KMS-11 (cell line): ENCODE results near the gene FOXO6.
"Not testable (repeated sequence)": the region's sequence is repeated elsewhere in the genome, so short reads cannot be mapped to it uniquely, and the experiment has no call there.

Experiments used
- H2AFZ ChIP-seq: fragments of 200-600 bp; sonication (generic); 2 replicates; pipeline ENCODE4 v1.6.1; 2016; ENCODE audit warnings: antibody characterized with exemption, mixed run types, low read depth
- H3K27ac ChIP-seq: fragments of 200-600 bp; sonication (generic); 2 replicates; pipeline ENCODE4 v1.6.1; 2016; ENCODE audit warnings: mild to moderate bottlenecking, mixed run types
- H3K27me3 ChIP-seq: fragments of 200-600 bp; sonication (generic); 2 replicates; pipeline ENCODE4 v1.6.1; 2017; ENCODE audit warnings: mild to moderate bottlenecking, low read depth, mixed run types, moderate library complexity; ENCODE audit not compliant: insufficient read depth
- H3K36me3 ChIP-seq: fragments of 200-600 bp; sonication (generic); 2 replicates; pipeline ENCODE4 v1.6.1; 2017; ENCODE audit warnings: mild to moderate bottlenecking, mixed run types; ENCODE audit not compliant: insufficient read depth
- H3K4me1 ChIP-seq: fragments of 200-600 bp; sonication (generic); 2 replicates; pipeline ENCODE4 v1.6.1; 2016; ENCODE audit warnings: mild to moderate bottlenecking, low read depth, mixed run types; ENCODE audit not compliant: poor library complexity, severe bottlenecking
- H3K4me2 ChIP-seq: fragments of 200-600 bp; sonication (generic); 2 replicates; pipeline ENCODE4 v1.7.0; 2016; ENCODE audit warnings: mild to moderate bottlenecking, mixed run types
- H3K4me3 ChIP-seq: fragments of 200-600 bp; sonication (generic); IDR thresholded peaks from 2 replicates; pipeline ENCODE4 v1.6.1; 2017; ENCODE audit warnings: low read depth, low read length, mixed read lengths; ENCODE audit not compliant: insufficient read depth
- H3K79me2 ChIP-seq: fragments of 200-600 bp; sonication (generic); 2 replicates; pipeline ENCODE4 v1.6.1; 2016; ENCODE audit warnings: low read depth, mixed run types; ENCODE audit not compliant: insufficient read depth
- H3K9ac ChIP-seq: fragments of 200-600 bp; sonication (generic); 2 replicates; pipeline ENCODE4 v1.6.1; 2016; ENCODE audit warnings: mild to moderate bottlenecking, mixed run types
- H4K20me1 ChIP-seq: fragments of 200-600 bp; sonication (generic); 2 replicates; pipeline ENCODE4 v1.6.1; 2016; ENCODE audit warnings: mild to moderate bottlenecking, mixed run types; ENCODE audit not compliant: insufficient read depth
- TF ChIP-seq, protein P1 (sequence below): fragments of 200-600 bp; sonication (generic); conservative IDR thresholded peaks from 2 replicates; pipeline ENCODE4 v1.6.1; 2017; ENCODE audit warnings: low read depth, mild to moderate bottlenecking, antibody characterized with exemption, low read length, moderate library complexity, mixed read lengths

The FOXO6 gene

DNA sequence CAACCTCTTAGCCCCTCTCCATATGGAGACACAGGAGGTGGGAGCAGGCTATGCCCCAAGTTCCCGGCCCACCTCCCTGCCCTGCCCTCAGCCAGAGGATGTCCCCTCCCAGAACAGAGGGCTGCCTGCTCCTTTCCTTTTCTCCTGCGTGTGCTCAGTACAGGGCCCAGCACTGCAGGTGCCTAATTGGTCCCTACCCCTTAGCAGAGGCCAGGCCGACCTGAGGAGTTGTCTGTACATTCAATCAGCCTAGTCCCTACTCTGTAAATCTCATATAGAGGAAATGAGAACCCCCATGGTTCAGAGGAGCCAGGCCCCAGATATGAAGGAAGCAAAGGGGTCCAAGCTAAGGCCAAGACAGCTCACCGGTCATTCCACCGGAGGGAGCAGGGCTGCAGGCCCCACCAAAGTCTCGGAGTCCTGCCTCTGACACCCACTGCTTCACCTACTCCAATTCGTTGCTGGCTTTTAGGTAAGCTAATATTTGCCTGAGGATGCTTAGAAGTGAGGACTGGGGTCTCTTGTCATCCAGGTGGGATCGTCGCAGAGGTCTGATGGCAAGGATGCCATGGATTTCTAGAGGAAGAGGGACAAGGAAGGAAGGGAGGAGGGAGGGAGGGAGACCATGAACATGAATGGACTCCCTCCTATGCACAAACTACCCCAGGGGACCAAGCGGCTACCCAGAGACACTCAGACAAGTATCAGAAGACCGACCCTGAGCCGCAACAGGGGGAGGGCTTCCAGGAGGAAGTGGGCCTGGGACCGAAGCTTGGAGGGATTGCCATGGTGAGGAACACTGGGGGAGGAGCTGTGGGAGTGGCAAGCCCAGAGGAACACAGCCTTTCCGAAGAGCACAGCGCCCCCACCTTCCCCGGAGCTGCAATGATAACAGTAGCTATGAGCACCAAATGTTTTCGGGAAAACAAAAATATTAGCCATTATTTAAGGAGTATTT lies 30.4 kb upstream of the FOXO6 start:
- H3K4me1 ChIP-seq, result peaks cover 8% of the 10 kb centered on the region
- H3K9ac ChIP-seq, result no peak overlapping the region
- H3K4me2 ChIP-seq, result no peak overlapping the region
- no peak overlapping the region for H3K4me3 ChIP-seq
- H3K27ac ChIP-seq, result no peak overlapping the region
- H3K36me3 ChIP-seq, result no peaks in the 10 kb centered on the region
- no peaks in the 10 kb centered on the region for H3K27me3 ChIP-seq
- TF ChIP-seq, protein P1, sequence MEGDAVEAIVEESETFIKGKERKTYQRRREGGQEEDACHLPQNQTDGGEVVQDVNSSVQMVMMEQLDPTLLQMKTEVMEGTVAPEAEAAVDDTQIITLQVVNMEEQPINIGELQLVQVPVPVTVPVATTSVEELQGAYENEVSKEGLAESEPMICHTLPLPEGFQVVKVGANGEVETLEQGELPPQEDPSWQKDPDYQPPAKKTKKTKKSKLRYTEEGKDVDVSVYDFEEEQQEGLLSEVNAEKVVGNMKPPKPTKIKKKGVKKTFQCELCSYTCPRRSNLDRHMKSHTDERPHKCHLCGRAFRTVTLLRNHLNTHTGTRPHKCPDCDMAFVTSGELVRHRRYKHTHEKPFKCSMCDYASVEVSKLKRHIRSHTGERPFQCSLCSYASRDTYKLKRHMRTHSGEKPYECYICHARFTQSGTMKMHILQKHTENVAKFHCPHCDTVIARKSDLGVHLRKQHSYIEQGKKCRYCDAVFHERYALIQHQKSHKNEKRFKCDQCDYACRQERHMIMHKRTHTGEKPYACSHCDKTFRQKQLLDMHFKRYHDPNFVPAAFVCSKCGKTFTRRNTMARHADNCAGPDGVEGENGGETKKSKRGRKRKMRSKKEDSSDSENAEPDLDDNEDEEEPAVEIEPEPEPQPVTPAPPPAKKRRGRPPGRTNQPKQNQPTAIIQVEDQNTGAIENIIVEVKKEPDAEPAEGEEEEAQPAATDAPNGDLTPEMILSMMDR, result no peak
- H2AFZ ChIP-seq, result no peak overlapping the region
- no peaks in the 10 kb centered on the region for H4K20me1 ChIP-seq
- no peaks in the 10 kb centered on the region for H3K79me2 ChIP-seq

DNA sequence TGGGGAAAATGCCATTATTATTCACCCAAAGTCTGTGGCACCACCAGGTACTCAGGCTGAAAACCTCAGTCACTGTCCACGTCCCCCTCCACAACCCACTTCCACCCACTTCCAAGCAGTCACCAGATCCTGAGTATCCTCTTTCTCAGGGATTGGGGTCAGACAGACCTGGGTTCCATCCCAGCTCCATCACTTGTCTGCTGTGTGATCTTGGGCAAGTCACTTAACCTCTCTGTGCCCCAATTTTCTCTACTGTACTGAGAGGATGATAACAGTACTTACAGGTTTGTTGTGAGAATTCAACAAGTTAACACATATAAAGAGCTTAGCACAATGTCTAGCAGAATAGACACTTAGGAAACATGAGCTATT lies 29.7 kb upstream of the FOXO6 start:
- no peak overlapping the region for H3K9ac ChIP-seq
- no peak overlapping the region for H3K27ac ChIP-seq
- H3K4me1 ChIP-seq, result peaks cover 8% of the 10 kb centered on the region
- H2AFZ ChIP-seq, result no peak overlapping the region
- H3K27me3 ChIP-seq, result no peaks in the 10 kb centered on the region
- no peak overlapping the region for H3K4me3 ChIP-seq
- no peaks in the 10 kb centered on the region for H4K20me1 ChIP-seq
- TF ChIP-seq, protein P1, result no peak
- no peaks in the 10 kb centered on the region for H3K79me2 ChIP-seq
- H3K36me3 ChIP-seq, result no peaks in the 10 kb centered on the region
- H3K4me2 ChIP-seq, result no peak overlapping the region

DNA sequence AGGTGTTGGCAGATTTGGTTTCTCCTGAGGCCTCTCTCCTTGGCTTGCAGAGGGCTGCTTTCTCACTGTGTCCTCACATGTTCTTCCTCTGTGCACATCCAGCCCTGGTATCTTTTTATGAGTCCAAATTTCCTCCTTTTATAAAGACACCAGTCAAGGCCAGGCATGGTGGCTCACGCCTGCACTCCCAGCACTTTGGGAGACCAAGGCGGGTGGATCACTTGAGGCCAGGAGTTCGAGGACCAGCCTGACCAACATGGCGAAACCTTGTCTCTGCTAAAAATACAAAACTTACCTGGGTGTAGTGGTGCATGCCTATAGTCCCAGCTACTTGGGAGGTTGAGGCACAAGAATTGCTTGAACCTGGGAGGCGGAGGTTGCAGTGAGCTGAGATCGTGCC lies 29.1 kb upstream of the FOXO6 start:
- not testable (repeated sequence) for H4K20me1 ChIP-seq, H2AFZ ChIP-seq, H3K36me3 ChIP-seq, H3K79me2 ChIP-seq, H3K9ac ChIP-seq, H3K27me3 ChIP-seq, H3K4me2 ChIP-seq, H3K27ac ChIP-seq, H3K4me3 ChIP-seq
- H3K4me1 ChIP-seq, result peaks cover 14% of the 10 kb centered on the region

DNA sequence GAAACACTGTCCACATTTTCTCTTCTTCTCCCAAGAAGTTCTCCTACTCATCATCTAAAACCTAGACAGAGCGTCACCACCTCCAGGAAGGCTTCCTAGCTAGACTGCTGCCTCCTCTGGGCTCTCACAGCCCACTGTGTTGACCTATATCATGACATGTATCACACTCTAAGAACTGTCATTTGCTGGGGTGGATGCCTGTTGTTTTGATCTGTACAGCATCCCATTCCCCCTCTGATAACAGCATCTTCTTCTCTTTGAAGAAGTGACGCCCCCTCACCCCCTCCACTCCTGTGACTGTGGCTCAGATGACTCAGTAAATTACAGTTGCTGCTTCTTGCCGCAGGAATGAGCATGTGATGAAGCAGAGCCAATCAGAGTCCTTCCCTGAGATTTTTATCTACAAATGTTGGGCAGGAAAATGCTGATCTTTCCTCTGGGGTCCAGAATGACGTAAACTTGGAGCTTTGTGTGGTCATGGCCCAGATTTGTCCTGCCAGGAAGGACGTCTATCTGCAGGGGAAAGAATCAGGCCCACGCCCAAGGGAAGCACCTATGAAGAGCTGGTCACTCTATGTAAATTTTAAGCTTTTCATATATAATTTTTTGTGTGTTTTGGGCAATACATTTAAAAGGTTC lies 28.0 kb upstream of the FOXO6 start:
- H3K4me3 ChIP-seq, result no peak overlapping the region
- TF ChIP-seq, protein P1, result no peak
- H3K9ac ChIP-seq, result no peak overlapping the region
- H3K4me1 ChIP-seq, result peaks cover 19% of the 10 kb centered on the region
- H3K36me3 ChIP-seq, result no peaks in the 10 kb centered on the region
- H3K79me2 ChIP-seq, result no peaks in the 10 kb centered on the region
- H4K20me1 ChIP-seq, result no peaks in the 10 kb centered on the region
- H3K27me3 ChIP-seq, result no peaks in the 10 kb centered on the region
- H3K27ac ChIP-seq, result no peak overlapping the region
- 0 out of 2 replicates have a peak overlapping the region, but pooled peaks have one; percentile 4 for H2AFZ ChIP-seq
- no peak overlapping the region for H3K4me2 ChIP-seq

DNA sequence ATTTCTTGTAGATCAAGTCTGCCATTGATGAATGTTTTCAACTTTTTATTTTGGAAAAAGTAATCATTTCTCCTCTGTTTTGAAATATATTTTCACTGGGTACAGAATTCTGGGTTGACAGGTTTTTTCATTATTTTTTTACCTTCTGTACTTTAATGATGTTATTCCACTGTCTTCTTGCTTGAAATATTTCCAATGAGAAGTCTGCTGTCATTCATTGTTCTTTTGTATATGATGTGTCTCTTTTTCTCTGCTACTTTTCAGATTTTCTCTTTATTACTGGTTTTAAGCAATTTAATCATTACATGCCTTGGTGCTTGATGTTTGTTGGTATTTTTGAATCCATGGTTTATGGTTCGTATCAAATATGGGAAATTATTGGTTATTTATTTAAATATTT lies 22.4 kb upstream of the FOXO6 start:
- no peaks in the 10 kb centered on the region for H3K27me3 ChIP-seq
- no peak overlapping the region for H3K4me3 ChIP-seq
- no peak overlapping the region for H2AFZ ChIP-seq
- H3K4me1 ChIP-seq, result peaks cover 12% of the 10 kb centered on the region
- H3K79me2 ChIP-seq, result no peaks in the 10 kb centered on the region
- no peaks in the 10 kb centered on the region for H4K20me1 ChIP-seq
- H3K4me2 ChIP-seq, result no peak overlapping the region
- TF ChIP-seq, protein P1, result no peak
- no peak overlapping the region for H3K27ac ChIP-seq
- no peak overlapping the region for H3K9ac ChIP-seq
- H3K36me3 ChIP-seq, result no peaks in the 10 kb centered on the region
